ENCODE measurements around the gene SNURF. TPM values are rescaled to one million over a fixed set of nuclear protein-coding genes. Genes with fewer than 3 reads are reported as not detected.
"Not testable (repeated sequence)": the region's sequence is repeated elsewhere in the genome, so short reads cannot be mapped to it uniquely, and the experiment has no call there.

Gene SNURF
- polyA plus RNA-seq, 1 donor (not counting 4 experiments of a cell fraction or from before 2014, with no cell fraction given) = 11.1 TPM

- dilution Hi-C loops (cut with MboI; ENCODE audit: extremely low pct_ligation_motif_present, low sequenced_read_pairs) = no loop called here
- H3K9me1 ChIP-seq (ENCODE audit: control insufficient read depth, extremely low read depth, insufficient read depth, low read length) = no peaks in the 10 kb centered on the region
Measured at GRCh38 chr15:24924153-24924552, 30.6 kb upstream of the SNURF start.

GRCh38 chr15:24924621-24925020 is 30.2 kb upstream of the SNURF start:
- peaks cover 2% of the 10 kb centered on the region for H3K9me3 ChIP-seq (ENCODE audit: control insufficient read depth, low read depth, low read length)
- TF ChIP-seq CTCF (optimal IDR thresholded peaks at IDR 0.05 in 1 of 3, IDR thresholded peaks at IDR 0.05 in 1 of 3, conservative IDR thresholded peaks at IDR 0.05 in 1 of 3; ENCODE audit: extremely low read depth in 1 of 3, insufficient read depth in 2 of 3, low read length in 3 of 3) (no peak), EZH2 (IDR thresholded peaks at IDR 0.05; ENCODE audit: low read length) (no peak)

More at GRCh38 chr15:24924153-24924552, 30.6 kb upstream of the SNURF start:
- Histone ChIP-seq H3K4me2 (ENCODE audit: control insufficient read depth, extremely low read depth, insufficient read depth, low read depth, low read length) (no peak overlapping the region), H3K79me2 (ENCODE audit: control insufficient read depth, insufficient read depth, low read length) (no peaks in the 10 kb centered on the region), H3K27ac (ENCODE audit: control insufficient read depth, insufficient read depth, low read length) (no peak overlapping the region), H3K4me1 (ENCODE audit: control insufficient read depth, extremely low read depth, insufficient read depth, low read length) (no peaks in the 10 kb centered on the region), H3K9me3 (ENCODE audit: control insufficient read depth, low read depth, low read length) (peaks cover 2% of the 10 kb centered on the region), H2AFZ (ENCODE audit: control insufficient read depth, low read length) (no peak overlapping the region), H3K9ac (ENCODE audit: control insufficient read depth, extremely low read depth, insufficient read depth, low read length) (no peak overlapping the region), H3K4me3 (ENCODE audit: control insufficient read depth in 2 of 3, extremely low read depth in 1 of 3, insufficient read depth in 2 of 3, low read depth in 1 of 3, low read length in 3 of 3) (no peak overlapping the region), H4K20me1 (ENCODE audit: control insufficient read depth, extremely low read depth, insufficient read depth, low read length) (no peaks in the 10 kb centered on the region), H3K36me3 (ENCODE audit: control insufficient read depth in 2 of 2, extremely low read depth in 1 of 2, insufficient read depth in 2 of 2, low read length in 2 of 2) (no peaks in the 10 kb centered on the region), H3K27me3 (ENCODE audit: control insufficient read depth, extremely low read depth, insufficient read depth, low read length) (no peaks in the 10 kb centered on the region)
- DNase-seq (ENCODE audit: low read depth, low spot score) (no peak), FAIRE-seq (no peak)
- TF ChIP-seq CTCF (optimal IDR thresholded peaks at IDR 0.05 in 1 of 3, IDR thresholded peaks at IDR 0.05 in 1 of 3, conservative IDR thresholded peaks at IDR 0.05 in 1 of 3; ENCODE audit: extremely low read depth in 1 of 3, insufficient read depth in 2 of 3, low read length in 3 of 3) (no peak), EZH2 (IDR thresholded peaks at IDR 0.05; ENCODE audit: low read length) (no peak)

GRCh38 chr15:24931874-24932732 is 22.7 kb upstream of the SNURF start:
- FAIRE-seq; H3K4me1 ChIP-seq (ENCODE audit: control insufficient read depth, extremely low read depth, insufficient read depth, low read length); H3K4me3 ChIP-seq (ENCODE audit: control insufficient read depth in 2 of 3, extremely low read depth in 1 of 3, insufficient read depth in 2 of 3, low read depth in 1 of 3, low read length in 3 of 3); H4K20me1 ChIP-seq (ENCODE audit: control insufficient read depth, extremely low read depth, insufficient read depth, low read length); H2AFZ ChIP-seq (ENCODE audit: control insufficient read depth, low read length); H3K27ac ChIP-seq (ENCODE audit: control insufficient read depth, insufficient read depth, low read length); dilution Hi-C loops (cut with MboI; ENCODE audit: extremely low pct_ligation_motif_present, low sequenced_read_pairs); H3K9ac ChIP-seq (ENCODE audit: control insufficient read depth, extremely low read depth, insufficient read depth, low read length); H3K27me3 ChIP-seq (ENCODE audit: control insufficient read depth, extremely low read depth, insufficient read depth, low read length); H3K36me3 ChIP-seq (ENCODE audit: control insufficient read depth in 2 of 2, extremely low read depth in 1 of 2, insufficient read depth in 2 of 2, low read length in 2 of 2); H3K9me3 ChIP-seq (ENCODE audit: control insufficient read depth, low read depth, low read length); H3K79me2 ChIP-seq (ENCODE audit: control insufficient read depth, insufficient read depth, low read length); H3K4me2 ChIP-seq (ENCODE audit: control insufficient read depth, extremely low read depth, insufficient read depth, low read depth, low read length); H3K9me1 ChIP-seq (ENCODE audit: control insufficient read depth, extremely low read depth, insufficient read depth, low read length); DNase-seq (ENCODE audit: low read depth, low spot score): not testable (repeated sequence)

More at GRCh38 chr15:24924621-24925020, 30.2 kb upstream of the SNURF start:
- Histone ChIP-seq H2AFZ (ENCODE audit: control insufficient read depth, low read length) (no peak overlapping the region), H3K27ac (ENCODE audit: control insufficient read depth, insufficient read depth, low read length) (no peak overlapping the region), H3K27me3 (ENCODE audit: control insufficient read depth, extremely low read depth, insufficient read depth, low read length) (no peaks in the 10 kb centered on the region), H3K9me1 (ENCODE audit: control insufficient read depth, extremely low read depth, insufficient read depth, low read length) (no peaks in the 10 kb centered on the region), H3K4me2 (ENCODE audit: control insufficient read depth, extremely low read depth, insufficient read depth, low read depth, low read length) (no peak overlapping the region), H3K4me3 (ENCODE audit: control insufficient read depth in 2 of 3, extremely low read depth in 1 of 3, insufficient read depth in 2 of 3, low read depth in 1 of 3, low read length in 3 of 3) (no peak overlapping the region), H3K9ac (ENCODE audit: control insufficient read depth, extremely low read depth, insufficient read depth, low read length) (no peak overlapping the region), H3K4me1 (ENCODE audit: control insufficient read depth, extremely low read depth, insufficient read depth, low read length) (no peaks in the 10 kb centered on the region), H4K20me1 (ENCODE audit: control insufficient read depth, extremely low read depth, insufficient read depth, low read length) (no peaks in the 10 kb centered on the region), H3K79me2 (ENCODE audit: control insufficient read depth, insufficient read depth, low read length) (no peaks in the 10 kb centered on the region), H3K36me3 (ENCODE audit: control insufficient read depth in 2 of 2, extremely low read depth in 1 of 2, insufficient read depth in 2 of 2, low read length in 2 of 2) (no peaks in the 10 kb centered on the region)
- DNase-seq (ENCODE audit: low read depth, low spot score) = no peak
- FAIRE-seq = no peak
- dilution Hi-C loops (cut with MboI; ENCODE audit: extremely low pct_ligation_motif_present, low sequenced_read_pairs) = no loop called here
